Measurements from ENCODE around the gene RASGRP4.

GRCh38 chr19:38387550-38388348 lies 38.3 kb downstream of the RASGRP4 start, which contains the start of gene GGN:
- TF ChIP-seq CTCF (IDR thresholded peaks at IDR 0.05) (no peak), ZFX (IDR thresholded peaks at IDR 0.05; ENCODE audit: borderline replicate concordance) (no peak)

Measured in 22Rv1 (cell line).